Retinal pigment epithelial cell (primary cell): ENCODE results near the gene GAS7.

Source experiments
- DNase-seq: peaks from one replicate; pipeline ENCODE4 v3.0.0-alpha.2; 2010; ENCODE audit warnings: low read depth
- H3K4me3 ChIP-seq: 2 replicates; pipeline ENCODE4 v1.5.1; 2011; ENCODE audit warnings: mild to moderate bottlenecking, low read length, control low read depth, moderate library complexity
- CTCF ChIP-seq: conservative IDR thresholded peaks from 2 replicates; pipeline ENCODE4 v1.5.1; 2011; ENCODE audit warnings: low read depth, low read length, control low read depth, inconsistent platforms

The GAS7 gene

GRCh38 chr17:10041916-10042588 is 156.4 kb downstream of the GAS7 start:
- no peak for DNase-seq
- H3K4me3 ChIP-seq: no peak overlapping the region
- no peak for TF ChIP-seq CTCF

- no peak overlapping the region for H3K4me3 ChIP-seq
- no peak for TF ChIP-seq CTCF
- DNase-seq: no peak
These were observed 157.2 kb downstream of the GAS7 start for GRCh38 chr17:10041287-10041612.

GRCh38 chr17:10036511-10037061 is 161.8 kb downstream of the GAS7 start:
- no peak for DNase-seq
- no peak overlapping the region for H3K4me3 ChIP-seq
- TF ChIP-seq CTCF: no peak

GRCh38 chr17:10035885-10036284 is 162.5 kb downstream of the GAS7 start:
- no peak overlapping the region for H3K4me3 ChIP-seq
- no peak for DNase-seq
- TF ChIP-seq CTCF: no peak

GRCh38 chr17:10034719-10035475 is 163.5 kb downstream of the GAS7 start:
- H3K4me3 ChIP-seq: no peak overlapping the region
- TF ChIP-seq CTCF: no peak
- DNase-seq: no peak

- H3K4me3 ChIP-seq: no peak overlapping the region
- TF ChIP-seq CTCF: no peak
- DNase-seq: no peak
These were observed 164.4 kb downstream of the GAS7 start for GRCh38 chr17:10033959-10034358.

GRCh38 chr17:10033449-10033848 is 165.0 kb downstream of the GAS7 start:
- DNase-seq: no peak
- TF ChIP-seq CTCF: no peak
- H3K4me3 ChIP-seq: no peak overlapping the region
